HL-60 (cell line): ENCODE measurements around the gene CCDC69.

Experiments used
- CTCF ChIP-seq: IDR thresholded peaks from one replicate; pipeline ENCODE4 v1.5.1; 2011; ENCODE audit warnings: low read length, control low read depth, inconsistent platforms; ENCODE audit not compliant: insufficient read depth
- GABPA ChIP-seq: IDR thresholded peaks from 2 replicates; pipeline ENCODE4 v1.6.1; 2012; ENCODE audit warnings: low read depth
- REST ChIP-seq: IDR thresholded peaks from 2 replicates; pipeline ENCODE4 v1.6.1; 2012; ENCODE audit warnings: low read depth; ENCODE audit not compliant: insufficient replicate concordance

GRCh38 chr5:151171529-151171928 lies 52.4 kb downstream of the CCDC69 start:
- TF ChIP-seq CTCF (no peak), REST (no peak), GABPA (no peak)
